ENCODE data around the gene UFM1.
"Not testable (repeated sequence)": the region's sequence is repeated elsewhere in the genome, so short reads cannot be mapped to it uniquely, and the experiment has no call there.

UFM1 gene

GRCh38 chr13:38365661-38366060 is 16.0 kb downstream of the UFM1 start:
- DNase-seq (ENCODE audit: low read depth in 2 of 2) = no peak

- DNase-seq (ENCODE audit: low read depth in 2 of 2) = no peak
These were observed 17.4 kb downstream of the UFM1 start for GRCh38 chr13:38366954-38367645.

- no peak for DNase-seq (ENCODE audit: low read depth in 2 of 2)
These were observed 19.4 kb downstream of the UFM1 start for GRCh38 chr13:38369058-38369457.

GRCh38 chr13:38370096-38370495 is 20.4 kb downstream of the UFM1 start:
- DNase-seq (ENCODE audit: low read depth in 2 of 2) = not testable (repeated sequence)

GRCh38 chr13:38372820-38373383 is 23.3 kb downstream of the UFM1 start:
- no peak for DNase-seq (ENCODE audit: low read depth in 2 of 2)

GRCh38 chr13:38376546-38376945 is 26.9 kb downstream of the UFM1 start:
- no peak for DNase-seq (ENCODE audit: low read depth in 2 of 2)

- no peak for DNase-seq (ENCODE audit: low read depth in 2 of 2)
These were observed 32.2 kb downstream of the UFM1 start for GRCh38 chr13:38381890-38382289.

- DNase-seq (ENCODE audit: low read depth in 2 of 2) = no peak
These were observed 33.3 kb downstream of the UFM1 start for GRCh38 chr13:38382946-38383345.

- DNase-seq (ENCODE audit: low read depth in 2 of 2) = no peak
These were observed 34.5 kb downstream of the UFM1 start for GRCh38 chr13:38384171-38384570.

- no peak for DNase-seq (ENCODE audit: low read depth in 2 of 2)
These were observed 35.7 kb downstream of the UFM1 start for GRCh38 chr13:38385153-38385891.

- no peak for DNase-seq (ENCODE audit: low read depth in 2 of 2)
These were observed 36.8 kb downstream of the UFM1 start for GRCh38 chr13:38386421-38386820.

- no peak for DNase-seq (ENCODE audit: low read depth in 2 of 2)
These were observed 41.7 kb downstream of the UFM1 start for GRCh38 chr13:38391341-38391740.

GRCh38 chr13:38394777-38395496 is 45.3 kb downstream of the UFM1 start:
- DNase-seq (ENCODE audit: low read depth in 2 of 2) = no peak

GRCh38 chr13:38395497-38395788 is 45.8 kb downstream of the UFM1 start:
- no peak for DNase-seq (ENCODE audit: low read depth in 2 of 2)

- no peak for DNase-seq (ENCODE audit: low read depth in 2 of 2)
These were observed 49.3 kb downstream of the UFM1 start for GRCh38 chr13:38398711-38399493.

GRCh38 chr13:38399535-38399934 is 49.9 kb downstream of the UFM1 start:
- DNase-seq (ENCODE audit: low read depth in 2 of 2) = no peak

- no peak for DNase-seq (ENCODE audit: low read depth in 2 of 2)
These were observed 51.6 kb downstream of the UFM1 start for GRCh38 chr13:38401276-38401675.

GRCh38 chr13:38405216-38405615 is 55.6 kb downstream of the UFM1 start:
- no peak for DNase-seq (ENCODE audit: low read depth in 2 of 2)

GRCh38 chr13:38409771-38410170 is 60.1 kb downstream of the UFM1 start:
- no peak for DNase-seq (ENCODE audit: low read depth in 2 of 2)

- DNase-seq (ENCODE audit: low read depth in 2 of 2) = no peak
These were observed 62.6 kb downstream of the UFM1 start for GRCh38 chr13:38412266-38412665.
